NT2/D1 (cell line): ENCODE data around the gene TARS2.

Experiments
- DNase-seq: peaks from one replicate; pipeline ENCODE4 v3.0.0-alpha.2; 2011; ENCODE audit warnings: low read depth, low spot score
- H3K27me3 ChIP-seq: 2 replicates; pipeline ENCODE4 v1.6.0; 2011; ENCODE audit warnings: mild to moderate bottlenecking; ENCODE audit not compliant: insufficient read length, insufficient read depth
- H3K36me3 ChIP-seq: 2 replicates; pipeline ENCODE4 v1.6.1; 2011; ENCODE audit warnings: mild to moderate bottlenecking, low read length, mixed read lengths; ENCODE audit not compliant: insufficient read depth, insufficient read length
- H3K4me1 ChIP-seq: 2 replicates; pipeline ENCODE4 v1.5.1; 2011; ENCODE audit not compliant: insufficient read depth, insufficient read length
- H3K4me3 ChIP-seq: 2 replicates; pipeline ENCODE4 v1.5.1; 2011; ENCODE audit warnings: low read depth; ENCODE audit not compliant: insufficient read length
- H3K9ac ChIP-seq: 2 replicates; pipeline ENCODE4 v1.6.0; 2011; ENCODE audit warnings: low read depth; ENCODE audit not compliant: insufficient read length
- H3K9me3 ChIP-seq: 2 replicates; pipeline ENCODE4 v1.5.1; 2011; ENCODE audit warnings: mild to moderate bottlenecking, low read length; ENCODE audit not compliant: insufficient read depth
- SUZ12 ChIP-seq: IDR thresholded peaks from 2 replicates; pipeline ENCODE4 v1.6.1; 2011; ENCODE audit not compliant: insufficient read length, insufficient read depth; ENCODE audit errors: extremely low read depth
- YY1 ChIP-seq: IDR thresholded peaks from 2 replicates; pipeline ENCODE4 v1.6.1; 2011; ENCODE audit not compliant: insufficient read length, insufficient read depth
- ZNF274 ChIP-seq: IDR thresholded peaks from 2 replicates; pipeline ENCODE4 v1.6.1; 2011; ENCODE audit warnings: mild to moderate bottlenecking, low read depth, low read length

Gene TARS2

DNA sequence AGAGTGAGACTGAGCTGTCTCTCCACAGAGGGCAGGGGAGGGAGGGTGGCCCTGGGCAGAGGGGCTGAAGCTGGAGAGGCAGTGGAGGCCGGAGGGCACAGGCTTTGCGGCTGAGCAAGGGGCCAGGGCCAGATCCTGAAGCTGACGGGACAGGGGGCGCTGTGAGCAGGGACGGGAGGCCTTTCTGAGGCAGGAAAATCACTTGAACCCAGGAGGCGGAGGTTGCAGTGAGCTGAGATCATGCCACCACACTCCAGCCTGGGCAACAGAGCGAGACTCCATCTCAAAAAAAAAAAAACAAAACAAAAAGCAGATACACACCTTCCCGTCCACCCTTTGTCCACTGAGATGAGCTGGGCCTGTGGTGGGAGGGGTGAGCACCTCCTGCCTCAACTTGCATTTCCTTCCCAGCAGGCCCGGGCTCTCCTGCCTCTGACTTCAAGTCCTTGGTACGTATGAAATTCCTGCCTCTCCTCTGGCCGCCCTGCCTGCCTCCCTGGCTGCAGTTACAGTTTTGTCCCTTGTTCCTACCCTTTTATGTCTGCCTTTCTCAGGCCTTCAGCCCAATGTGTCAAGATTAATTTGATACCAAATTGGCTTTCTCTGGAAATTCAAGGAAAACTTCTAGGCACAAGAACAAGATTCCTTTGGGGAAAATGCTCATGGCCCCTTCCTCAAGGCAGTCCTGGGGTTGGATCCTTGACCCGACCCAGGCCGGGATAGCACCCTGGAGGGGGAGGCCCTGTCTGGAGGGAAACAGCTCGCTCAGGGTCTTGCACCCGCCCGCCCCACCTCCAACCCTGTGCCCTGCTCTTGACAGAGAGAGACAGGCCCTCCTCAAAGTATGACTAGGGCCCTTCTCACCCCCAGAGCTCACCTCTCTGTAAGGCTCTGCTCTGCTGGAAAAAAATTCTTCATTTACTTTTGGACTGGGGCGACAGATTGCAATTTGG, 50.8 kb downstream of the TARS2 start:
- Histone ChIP-seq H3K4me1 (peaks cover 25% of the 10 kb centered on the region), H3K9me3 (no peaks in the 10 kb centered on the region), H3K9ac (peak overlapping the region; percentile 52), H3K36me3 (no peaks in the 10 kb centered on the region), H3K27me3 (no peaks in the 10 kb centered on the region), H3K4me3 (no peak overlapping the region)
- DNase-seq, result peak; percentile 92
- TF ChIP-seq SUZ12 (no peak), ZNF274 (no peak), YY1 (no peak)

DNA sequence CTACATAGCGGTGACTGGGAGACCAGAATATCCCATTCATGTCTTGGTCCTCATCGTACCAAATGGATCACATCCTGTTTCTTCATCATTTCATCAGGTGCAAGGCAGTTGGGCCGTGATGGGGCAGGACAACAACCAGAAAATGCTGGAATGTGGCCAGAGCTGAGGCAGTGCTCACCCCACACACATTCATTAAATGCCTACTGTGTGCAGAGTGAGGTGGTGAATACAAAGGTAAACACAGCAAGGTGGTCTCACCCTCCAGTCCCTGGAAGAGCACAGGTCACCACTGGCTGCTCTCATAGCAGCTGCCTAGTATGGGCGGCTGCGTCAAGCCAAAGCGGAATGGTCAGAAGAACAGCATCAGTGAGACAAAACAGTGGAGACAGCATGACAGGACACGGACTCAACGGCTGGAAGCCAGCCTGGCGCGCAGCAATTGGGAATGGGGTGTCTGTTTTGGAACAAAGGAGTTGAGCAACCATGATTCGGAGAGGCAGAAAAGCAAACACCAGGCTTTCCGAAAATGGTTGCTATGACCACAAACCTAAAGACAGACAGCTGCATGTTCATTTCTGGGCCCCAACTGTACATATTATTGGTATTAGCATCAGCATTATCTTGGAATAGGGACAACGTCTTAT, 56.4 kb downstream of the TARS2 start:
- DNase-seq, result no peak
- TF ChIP-seq ZNF274 (no peak), SUZ12 (no peak), YY1 (no peak)
- no peaks in the 10 kb centered on the region for H3K27me3 ChIP-seq
- no peaks in the 10 kb centered on the region for H3K36me3 ChIP-seq
- H3K4me3 ChIP-seq, result no peak overlapping the region
- no peak overlapping the region for H3K9ac ChIP-seq
- H3K9me3 ChIP-seq, result no peaks in the 10 kb centered on the region
- H3K4me1 ChIP-seq, result no peaks in the 10 kb centered on the region

DNA sequence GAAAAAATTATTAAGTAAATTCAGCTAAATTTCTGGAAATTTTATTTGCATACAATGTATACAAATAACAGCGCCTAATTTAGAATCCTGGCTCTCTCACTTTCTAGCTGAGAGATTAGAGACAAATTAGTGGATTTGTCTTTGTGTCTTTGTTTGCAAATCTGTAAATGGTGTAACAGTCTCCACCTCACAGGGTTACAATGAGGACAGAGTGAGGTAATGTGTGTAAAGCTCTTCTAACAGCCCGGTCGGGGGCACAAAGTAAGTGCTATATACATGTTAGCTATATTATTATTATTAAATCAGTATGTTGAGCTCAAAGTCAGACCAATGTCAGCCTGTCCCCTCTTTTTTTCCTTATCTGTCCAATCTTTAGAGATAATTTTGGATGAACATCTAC, 57.0 kb downstream of the TARS2 start:
- H3K4me3 ChIP-seq, result no peak overlapping the region
- no peaks in the 10 kb centered on the region for H3K4me1 ChIP-seq
- TF ChIP-seq SUZ12, result no peak
- no peaks in the 10 kb centered on the region for H3K9me3 ChIP-seq
- H3K27me3 ChIP-seq, result no peaks in the 10 kb centered on the region
- H3K36me3 ChIP-seq, result no peaks in the 10 kb centered on the region
- no peak for DNase-seq
- no peak overlapping the region for H3K9ac ChIP-seq

DNA sequence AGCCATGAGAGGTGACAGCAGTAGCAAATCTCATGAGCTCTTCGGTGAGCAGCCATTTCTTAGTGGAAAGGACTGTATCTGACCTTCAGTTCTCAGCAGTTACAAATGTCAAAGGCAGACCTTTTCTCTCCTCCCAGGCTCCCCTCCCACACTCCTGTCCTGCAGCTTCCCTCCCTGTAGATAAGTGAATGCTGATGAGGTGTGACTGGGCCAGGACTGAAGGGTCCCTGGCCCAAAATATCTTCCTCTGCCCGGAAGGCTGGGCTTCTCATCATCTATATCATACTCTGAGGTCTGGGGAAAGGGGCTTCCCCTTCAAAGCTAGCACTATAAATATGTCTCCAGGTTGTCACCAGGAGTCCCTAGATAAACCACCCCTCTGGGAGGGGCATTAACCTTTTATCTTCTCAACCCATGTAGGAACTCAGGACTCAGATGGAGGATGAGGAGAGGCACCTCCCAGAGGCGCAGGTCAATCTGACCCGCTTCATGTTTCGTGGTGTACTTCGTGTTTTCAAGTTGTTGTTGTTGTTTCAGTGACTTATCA, 58.3 kb downstream of the TARS2 start:
- Histone ChIP-seq H3K9me3 (no peaks in the 10 kb centered on the region), H3K27me3 (no peaks in the 10 kb centered on the region), H3K4me1 (no peaks in the 10 kb centered on the region), H3K9ac (peak overlapping the region; percentile 24), H3K4me3 (no peak overlapping the region), H3K36me3 (no peaks in the 10 kb centered on the region)
- TF ChIP-seq ZNF274, result no peak
- no peak for TF ChIP-seq SUZ12
- no peak for TF ChIP-seq YY1
- DNase-seq, result no peak

DNA sequence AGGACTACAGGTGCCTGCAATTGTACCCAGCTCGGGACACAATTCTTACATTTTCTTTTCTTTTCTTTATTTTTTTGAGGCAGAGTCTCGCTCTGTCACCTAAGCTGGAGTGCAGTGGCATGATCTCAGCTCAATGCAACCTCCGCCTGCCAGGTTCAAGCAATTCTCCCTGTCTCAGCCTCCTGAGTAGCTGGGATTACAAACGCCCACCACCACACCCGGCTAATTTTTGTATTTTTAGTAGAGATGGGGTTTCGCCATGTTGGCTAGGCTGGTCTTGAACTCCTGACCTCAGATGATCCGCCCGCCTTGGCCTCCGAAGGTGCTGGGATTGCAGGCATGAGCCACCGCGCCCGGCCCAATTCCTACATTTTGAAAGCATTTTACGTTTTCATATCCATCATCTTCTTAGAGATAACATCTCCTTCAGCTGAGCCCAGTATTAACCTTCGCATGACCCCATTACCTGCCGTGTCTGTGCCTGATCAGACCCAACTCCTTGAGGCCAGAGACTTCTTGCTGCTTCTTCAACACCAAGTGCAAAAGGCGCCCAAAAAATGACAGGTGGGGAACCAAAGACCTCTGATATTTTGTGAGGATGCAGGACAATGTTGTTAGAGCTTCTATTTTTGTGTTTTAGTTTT, 59.2 kb downstream of the TARS2 start:
- Histone ChIP-seq H3K27me3 (no peaks in the 10 kb centered on the region), H3K36me3 (peaks cover 4% of the 10 kb centered on the region), H3K9ac (no peak overlapping the region), H3K4me1 (peaks cover 6% of the 10 kb centered on the region), H3K9me3 (no peaks in the 10 kb centered on the region), H3K4me3 (no peak overlapping the region)
- no peak for DNase-seq
- TF ChIP-seq ZNF274 (no peak), YY1 (no peak), SUZ12 (no peak)

DNA sequence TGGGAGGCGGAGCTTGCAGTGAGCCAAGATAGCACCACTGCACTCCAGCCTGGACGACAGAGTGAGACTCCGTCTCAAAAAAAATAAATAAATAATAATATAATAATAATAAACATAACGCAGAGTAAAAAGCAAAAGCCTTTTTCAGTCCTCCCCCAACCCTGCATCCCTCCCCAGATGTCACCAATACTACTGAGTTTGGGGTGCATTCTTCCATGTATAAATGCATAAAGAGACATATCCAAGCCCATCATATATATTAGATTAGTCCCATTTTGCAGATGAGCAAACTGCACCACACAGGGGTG, 61.1 kb downstream of the TARS2 start:
- TF ChIP-seq ZNF274, result no peak
- no peak for TF ChIP-seq YY1
- no peak for TF ChIP-seq SUZ12
- Histone ChIP-seq H3K4me1 (peaks cover 18% of the 10 kb centered on the region), H3K9ac (peak overlapping the region; percentile 86)

More for the DNA sequence above, 61.1 kb downstream of the TARS2 start:
- Histone ChIP-seq H3K9me3 (no peaks in the 10 kb centered on the region), H3K27me3 (no peaks in the 10 kb centered on the region), H3K36me3 (peaks cover 15% of the 10 kb centered on the region), H3K4me3 (peak overlapping the region; percentile 67)
- no peak for DNase-seq
